Neural cell (in vitro differentiated cells): ENCODE results near the gene TRPM7.

ENCODE experiments used
- CTCF ChIP-seq: fragments of 450-650 bp; IDR thresholded peaks from 2 replicates; pipeline ENCODE4 v1.5.1; 2014; ENCODE audit warnings: antibody characterized with exemption, mild to moderate bottlenecking, moderate library complexity; ENCODE audit not compliant: poor library complexity, severe bottlenecking
- MXI1 ChIP-seq: fragments of 450-650 bp; conservative IDR thresholded peaks from 2 replicates; pipeline ENCODE4 v1.6.1; 2014; ENCODE audit warnings: antibody characterized with exemption, mild to moderate bottlenecking; ENCODE audit not compliant: poor library complexity, severe bottlenecking
- POLR2AphosphoS5 ChIP-seq: IDR thresholded peaks from 2 replicates; pipeline ENCODE4 v1.6.1; 2012
- REST ChIP-seq: IDR thresholded peaks from 2 replicates; pipeline ENCODE4 v1.6.1; 2012; ENCODE audit warnings: borderline replicate concordance
- SMC3 ChIP-seq: fragments of 450-650 bp; conservative IDR thresholded peaks from 2 replicates; pipeline ENCODE4 v1.6.1; 2014; ENCODE audit warnings: antibody characterized with exemption, mild to moderate bottlenecking, moderate library complexity; ENCODE audit not compliant: poor library complexity
- TAF1 ChIP-seq: IDR thresholded peaks from 2 replicates; pipeline ENCODE4 v1.6.1; 2012; ENCODE audit warnings: low read depth

DNA sequence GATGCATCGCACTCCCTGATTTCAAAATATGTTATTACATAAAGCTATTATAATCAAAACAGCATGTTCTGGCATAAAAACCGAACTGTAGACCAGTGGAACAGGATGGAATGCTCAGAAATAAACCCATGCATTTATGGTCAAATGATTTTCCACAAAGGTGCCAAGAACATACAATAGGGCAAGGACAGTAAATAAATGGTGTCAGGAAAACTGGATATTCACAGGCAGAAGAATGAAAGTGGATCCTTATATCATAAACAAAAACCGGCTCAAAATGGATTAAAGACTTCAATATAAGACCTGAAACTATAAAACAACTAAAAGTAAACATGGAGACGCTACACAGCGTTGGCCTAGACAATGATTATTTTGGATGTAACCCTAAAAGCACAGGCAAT, 162.7 kb downstream of the TRPM7 start:
- TF ChIP-seq CTCF = no peak
- no peak for TF ChIP-seq SMC3
- no peak for TF ChIP-seq MXI1
- no peak for TF ChIP-seq TAF1
- no peak for TF ChIP-seq POLR2AphosphoS5
- TF ChIP-seq REST = no peak
